Gastroesophageal sphincter (tissue), 3 donors: ENCODE results near the gene ANAPC5.

Experiments used
- EP300 ChIP-seq: sonication (generic); formaldehyde crosslinking; IDR thresholded peaks from one replicate; pipeline ENCODE4 v1.6.1; 2017; ENCODE audit warnings: antibody characterized with exemption, mild to moderate bottlenecking
- POLR2A ChIP-seq, 2 donors: fragments of 450-650 bp; IDR thresholded peaks; one replicate each; pipeline ENCODE4 v1.6.1; 2017; ENCODE audit warnings: antibody characterized with exemption in 2 of 2, mild to moderate bottlenecking in 2 of 2, moderate library complexity in 1 of 2
- POLR2AphosphoS5 ChIP-seq: sonication (generic); formaldehyde crosslinking; IDR thresholded peaks from one replicate; pipeline ENCODE4 v1.6.1; 2017; ENCODE audit warnings: antibody characterized with exemption
- TF ChIP-seq, protein P1 (sequence below), 4 experiments: fragments of 200-600 bp in 2 of 4; fragments of 450-650 bp in 2 of 4; sonication (generic) in 1 of 4; IDR thresholded peaks; one replicate each; pipeline ENCODE4 v1.5.1; 2017 to 2019; ENCODE audit warnings: antibody characterized with exemption in 4 of 4, mild to moderate bottlenecking in 2 of 4, moderate library complexity in 2 of 4

DNA sequence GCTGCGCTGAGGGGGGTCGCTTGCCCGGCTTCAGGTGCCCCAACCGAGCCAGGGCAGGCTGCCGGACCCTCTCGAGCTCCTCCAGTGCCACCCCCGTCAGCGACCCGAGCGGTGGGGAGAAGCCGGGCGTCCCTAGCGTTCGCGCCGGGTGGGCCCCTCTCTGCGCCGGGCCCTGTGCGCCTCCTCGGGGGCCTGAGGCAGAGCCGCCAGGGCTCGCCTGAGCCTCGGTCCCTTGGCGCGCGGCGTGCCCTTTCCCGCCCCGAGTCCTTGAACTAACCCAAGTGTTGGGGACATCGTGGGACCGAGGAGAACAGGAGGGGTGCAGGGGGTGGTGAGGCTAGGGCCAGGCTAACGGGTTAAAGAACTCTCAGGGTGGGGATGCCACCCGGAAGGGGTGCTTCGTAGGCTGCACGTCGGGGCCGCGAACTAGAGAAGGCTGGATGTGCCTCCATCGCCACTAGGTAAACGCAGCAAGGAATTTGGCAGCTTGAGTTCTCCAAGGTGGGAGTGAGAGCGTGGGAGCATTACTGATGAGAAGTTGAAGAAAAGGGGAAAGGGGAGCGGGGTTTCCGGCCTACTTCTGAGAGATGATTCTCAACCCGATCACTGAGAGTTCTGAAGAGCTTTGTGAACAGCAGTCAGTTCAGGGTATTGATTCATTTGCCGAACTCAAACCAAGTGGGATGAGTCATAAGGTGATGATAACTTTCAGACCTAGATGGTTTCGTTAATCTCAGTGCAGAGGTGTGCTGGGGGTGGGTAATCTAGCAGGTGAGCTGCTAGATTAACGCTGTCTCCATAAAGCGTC is 48.3 kb upstream of the ANAPC5 start:
- TF ChIP-seq, protein P1, sequence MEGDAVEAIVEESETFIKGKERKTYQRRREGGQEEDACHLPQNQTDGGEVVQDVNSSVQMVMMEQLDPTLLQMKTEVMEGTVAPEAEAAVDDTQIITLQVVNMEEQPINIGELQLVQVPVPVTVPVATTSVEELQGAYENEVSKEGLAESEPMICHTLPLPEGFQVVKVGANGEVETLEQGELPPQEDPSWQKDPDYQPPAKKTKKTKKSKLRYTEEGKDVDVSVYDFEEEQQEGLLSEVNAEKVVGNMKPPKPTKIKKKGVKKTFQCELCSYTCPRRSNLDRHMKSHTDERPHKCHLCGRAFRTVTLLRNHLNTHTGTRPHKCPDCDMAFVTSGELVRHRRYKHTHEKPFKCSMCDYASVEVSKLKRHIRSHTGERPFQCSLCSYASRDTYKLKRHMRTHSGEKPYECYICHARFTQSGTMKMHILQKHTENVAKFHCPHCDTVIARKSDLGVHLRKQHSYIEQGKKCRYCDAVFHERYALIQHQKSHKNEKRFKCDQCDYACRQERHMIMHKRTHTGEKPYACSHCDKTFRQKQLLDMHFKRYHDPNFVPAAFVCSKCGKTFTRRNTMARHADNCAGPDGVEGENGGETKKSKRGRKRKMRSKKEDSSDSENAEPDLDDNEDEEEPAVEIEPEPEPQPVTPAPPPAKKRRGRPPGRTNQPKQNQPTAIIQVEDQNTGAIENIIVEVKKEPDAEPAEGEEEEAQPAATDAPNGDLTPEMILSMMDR (IDR thresholded peaks at IDR 0.05), result peak in 1 of 4 experiments; percentile 3
- TF ChIP-seq EP300, result no peak
- TF ChIP-seq POLR2AphosphoS5, result no peak
- TF ChIP-seq POLR2A (IDR thresholded peaks at IDR 0.05), result no peak
